Measurements from ENCODE around the gene MARCKS.

Gene MARCKS

DNA sequence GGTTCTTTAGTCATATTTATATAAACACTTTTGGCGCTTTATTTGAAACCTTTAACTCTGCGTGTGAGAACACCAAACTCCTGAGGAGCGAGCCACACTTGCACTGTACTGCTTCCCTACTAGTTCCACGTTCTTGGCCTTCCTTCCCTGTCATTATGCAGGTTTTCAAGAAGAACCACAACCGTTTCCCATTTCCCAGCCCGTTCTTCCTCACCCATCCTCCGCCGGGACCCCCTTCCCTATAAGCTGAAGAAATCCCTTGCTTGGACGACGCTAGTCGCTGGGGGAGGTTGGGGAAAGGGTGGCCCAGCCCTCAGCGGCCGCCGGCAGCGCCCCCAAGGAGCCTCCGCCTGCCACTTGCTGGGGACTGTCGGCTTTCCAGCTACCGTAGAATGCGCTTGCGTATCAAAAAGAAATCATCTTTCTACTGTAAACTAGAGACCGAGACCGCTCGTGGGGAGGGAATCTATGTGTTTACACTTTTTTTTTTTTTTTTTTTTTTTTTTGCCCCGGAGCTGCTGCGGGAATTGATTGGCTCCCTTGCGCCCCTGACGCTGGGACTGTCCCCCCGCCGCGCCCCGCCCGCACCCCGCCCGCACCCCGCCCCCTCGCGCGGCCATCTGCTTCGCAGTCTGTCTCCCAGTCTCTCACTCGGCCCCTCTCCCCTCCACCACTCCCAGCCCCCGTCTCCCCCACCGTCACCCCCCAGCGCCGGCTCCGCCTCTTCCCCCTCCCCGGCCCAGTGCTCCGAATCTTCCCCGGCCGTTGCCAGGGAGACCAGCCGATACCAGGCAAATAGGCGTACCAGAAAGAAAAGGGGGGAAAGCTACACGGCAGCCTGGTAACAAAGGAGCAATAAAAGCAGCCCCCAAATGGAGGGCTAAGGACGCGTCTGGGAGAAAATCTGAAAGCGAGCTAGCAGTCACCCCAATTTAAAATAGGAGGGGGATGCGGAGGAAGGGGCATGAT lies 2.3 kb upstream of the MARCKS start:
- DNase-seq = peak; percentile 85 to 86

DNA sequence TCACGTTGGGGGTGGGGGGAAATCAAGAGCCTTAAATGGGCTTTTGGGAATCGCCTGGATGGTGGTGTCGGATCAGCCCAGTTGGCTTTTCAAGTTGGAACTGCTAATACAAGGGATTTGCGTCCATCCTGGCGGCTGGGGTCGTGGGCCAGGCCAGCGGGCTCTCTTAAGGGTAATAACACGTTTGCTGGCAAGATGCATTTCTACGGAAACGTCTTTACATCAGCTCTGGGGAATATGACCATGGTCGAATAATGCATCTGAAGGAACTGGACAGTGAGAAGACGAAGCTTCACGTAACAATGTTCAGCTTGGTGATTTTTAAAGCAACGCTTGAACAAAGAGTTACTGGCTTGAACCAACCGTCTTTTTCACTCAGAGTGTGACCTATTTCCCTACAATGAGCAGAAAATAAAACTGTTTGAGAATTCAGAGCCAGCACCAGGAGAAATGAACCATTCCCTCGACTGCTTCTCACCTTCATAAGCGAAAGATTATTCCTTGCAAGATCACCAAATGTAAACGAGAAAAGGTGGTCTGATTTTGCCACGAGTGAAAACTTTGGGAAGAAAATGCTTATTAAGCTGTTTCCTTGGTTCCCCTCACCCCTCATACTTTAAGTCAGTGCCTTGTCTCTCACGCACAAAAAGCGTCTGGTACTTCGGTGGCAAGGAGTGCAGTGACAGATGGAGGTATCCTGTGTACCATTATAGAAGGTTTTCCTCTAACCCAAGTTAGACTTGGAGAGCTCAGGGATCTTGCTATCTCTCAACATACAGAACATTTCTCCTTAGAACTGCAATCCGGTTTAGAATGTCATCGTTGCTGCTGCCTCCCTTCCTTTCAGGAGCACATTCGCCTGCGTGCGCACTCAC lies 1.4 kb upstream of the MARCKS start:
- peak; percentile 48 to 69 for DNase-seq

DNA sequence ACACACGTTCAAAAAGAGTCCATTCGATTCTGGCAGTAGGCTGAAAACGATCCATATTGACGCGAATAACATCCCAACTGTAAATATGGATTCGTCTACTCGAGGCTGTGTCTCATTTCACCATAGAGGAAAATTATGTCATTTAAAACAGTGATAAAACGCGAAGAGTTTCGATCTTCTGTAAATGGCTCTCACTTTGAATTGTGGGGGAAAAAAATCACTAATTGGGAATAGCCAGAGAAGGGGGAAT lies 845 bp upstream of the MARCKS start:
- no peak for DNase-seq

DNA sequence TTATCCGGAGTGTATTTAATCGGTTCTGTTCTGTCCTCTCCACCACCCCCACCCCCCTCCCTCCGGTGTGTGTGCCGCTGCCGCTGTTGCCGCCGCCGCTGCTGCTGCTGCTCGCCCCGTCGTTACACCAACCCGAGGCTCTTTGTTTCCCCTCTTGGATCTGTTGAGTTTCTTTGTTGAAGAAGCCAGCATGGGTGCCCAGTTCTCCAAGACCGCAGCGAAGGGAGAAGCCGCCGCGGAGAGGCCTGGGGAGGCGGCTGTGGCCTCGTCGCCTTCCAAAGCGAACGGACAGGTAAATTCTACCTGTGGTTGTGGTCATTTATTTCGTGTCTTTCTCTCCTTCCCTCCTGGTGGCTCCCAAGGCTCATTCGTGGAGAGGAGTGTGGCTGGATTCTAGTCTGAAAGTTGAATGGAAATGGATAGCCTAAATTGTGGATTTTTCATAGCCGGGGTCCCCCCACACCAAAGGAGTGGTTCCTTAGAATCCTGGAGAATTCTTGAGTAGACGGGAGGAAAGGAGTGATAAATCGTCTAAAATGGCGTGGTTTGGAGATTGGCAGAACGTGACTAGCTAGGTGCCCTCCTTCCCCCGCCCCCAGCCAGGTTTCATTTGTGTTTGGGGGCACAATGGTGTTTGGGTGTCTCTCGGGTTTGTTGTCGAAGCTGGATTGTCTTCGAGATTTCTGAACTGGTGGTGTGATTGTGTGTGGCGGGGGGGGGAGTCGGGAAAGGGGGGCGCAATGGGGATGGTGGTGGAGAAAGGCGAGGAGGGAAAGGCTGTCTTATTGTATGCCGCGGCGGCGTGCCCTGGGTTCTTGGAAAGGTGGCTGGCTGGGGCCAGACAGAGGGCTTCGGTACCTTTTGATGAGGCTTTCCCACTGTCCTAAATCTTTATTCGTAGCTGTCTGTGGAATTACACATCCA lies 673 bp downstream of the MARCKS start:
- DNase-seq = peak in 1 of 2 experiments; percentile 11

DNA sequence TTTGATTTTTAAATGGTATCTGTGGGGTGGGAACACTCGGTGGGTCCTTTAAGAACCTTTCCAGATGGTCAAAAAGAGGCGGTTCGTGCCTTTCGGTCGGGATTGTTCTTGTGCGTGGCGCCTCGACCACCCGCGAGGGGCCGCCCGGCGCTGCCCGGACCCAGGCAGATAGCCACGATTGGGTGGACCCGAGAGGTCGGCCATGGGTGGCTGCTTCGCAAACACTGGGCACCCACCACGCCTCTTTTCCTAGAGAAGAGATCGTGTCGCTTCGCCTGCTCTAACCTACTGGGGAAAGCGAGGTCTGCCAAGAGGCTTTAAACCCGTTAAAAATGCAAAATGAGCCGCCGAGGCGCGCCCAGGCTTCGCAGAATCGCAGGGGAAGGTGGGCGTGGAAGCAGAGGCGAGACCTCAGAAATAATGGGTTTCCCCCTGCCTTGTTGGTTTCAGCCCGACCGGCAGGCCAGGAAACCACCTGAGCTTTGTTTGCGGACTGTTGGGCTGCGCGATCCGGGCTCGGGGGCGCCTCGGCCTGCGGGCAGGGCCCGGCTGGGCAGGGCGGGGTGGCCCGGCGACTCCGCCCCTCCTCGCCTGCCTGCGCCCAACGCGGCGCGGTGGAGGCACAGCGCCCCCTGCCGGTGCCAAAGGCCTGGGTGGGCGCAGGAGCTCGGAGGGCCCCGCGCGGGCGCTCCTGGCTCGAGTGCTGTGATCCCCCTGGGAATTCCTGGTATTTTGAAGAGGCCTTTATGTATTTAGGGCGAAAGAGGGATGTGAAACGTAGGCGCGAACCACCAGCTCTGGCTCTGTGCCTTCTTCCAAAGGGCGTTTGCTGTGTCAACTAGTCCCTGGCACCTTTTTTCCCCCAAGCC lies 1.6 kb downstream of the MARCKS start:
- peak; percentile 86 to 90 for DNase-seq

DNA sequence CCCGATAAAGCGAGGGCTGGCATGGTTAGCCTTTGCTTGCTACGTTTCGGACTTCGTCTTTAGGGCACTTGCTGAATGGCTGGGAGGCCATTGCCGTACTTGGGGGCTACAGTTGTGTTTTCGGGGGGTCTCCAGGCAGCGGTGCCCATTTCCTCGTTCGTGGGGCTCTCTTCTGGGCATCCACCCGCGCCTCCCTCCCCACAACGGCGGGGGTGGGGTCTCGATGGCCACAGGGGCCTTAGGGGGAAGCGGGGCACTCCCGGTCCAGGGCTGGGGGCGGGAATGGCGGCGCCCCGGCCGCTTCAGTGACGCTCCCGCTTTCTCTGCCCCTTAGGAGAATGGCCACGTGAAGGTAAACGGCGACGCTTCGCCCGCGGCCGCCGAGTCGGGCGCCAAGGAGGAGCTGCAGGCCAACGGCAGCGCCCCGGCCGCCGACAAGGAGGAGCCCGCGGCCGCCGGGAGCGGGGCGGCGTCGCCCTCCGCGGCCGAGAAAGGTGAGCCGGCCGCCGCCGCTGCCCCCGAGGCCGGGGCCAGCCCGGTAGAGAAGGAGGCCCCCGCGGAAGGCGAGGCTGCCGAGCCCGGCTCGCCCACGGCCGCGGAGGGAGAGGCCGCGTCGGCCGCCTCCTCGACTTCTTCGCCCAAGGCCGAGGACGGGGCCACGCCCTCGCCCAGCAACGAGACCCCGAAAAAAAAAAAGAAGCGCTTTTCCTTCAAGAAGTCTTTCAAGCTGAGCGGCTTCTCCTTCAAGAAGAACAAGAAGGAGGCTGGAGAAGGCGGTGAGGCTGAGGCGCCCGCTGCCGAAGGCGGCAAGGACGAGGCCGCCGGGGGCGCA lies 2.4 kb downstream of the MARCKS start:
- DNase-seq = no peak

DNA sequence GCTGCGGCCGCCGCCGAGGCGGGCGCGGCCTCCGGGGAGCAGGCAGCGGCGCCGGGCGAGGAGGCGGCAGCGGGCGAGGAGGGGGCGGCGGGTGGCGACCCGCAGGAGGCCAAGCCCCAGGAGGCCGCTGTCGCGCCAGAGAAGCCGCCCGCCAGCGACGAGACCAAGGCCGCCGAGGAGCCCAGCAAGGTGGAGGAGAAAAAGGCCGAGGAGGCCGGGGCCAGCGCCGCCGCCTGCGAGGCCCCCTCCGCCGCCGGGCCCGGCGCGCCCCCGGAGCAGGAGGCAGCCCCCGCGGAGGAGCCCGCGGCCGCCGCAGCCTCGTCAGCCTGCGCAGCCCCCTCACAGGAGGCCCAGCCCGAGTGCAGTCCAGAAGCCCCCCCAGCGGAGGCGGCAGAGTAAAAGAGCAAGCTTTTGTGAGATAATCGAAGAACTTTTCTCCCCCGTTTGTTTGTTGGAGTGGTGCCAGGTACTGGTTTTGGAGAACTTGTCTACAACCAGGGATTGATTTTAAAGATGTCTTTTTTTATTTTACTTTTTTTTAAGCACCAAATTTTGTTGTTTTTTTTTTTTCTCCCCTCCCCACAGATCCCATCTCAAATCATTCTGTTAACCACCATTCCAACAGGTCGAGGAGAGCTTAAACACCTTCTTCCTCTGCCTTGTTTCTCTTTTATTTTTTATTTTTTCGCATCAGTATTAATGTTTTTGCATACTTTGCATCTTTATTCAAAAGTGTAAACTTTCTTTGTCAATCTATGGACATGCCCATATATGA lies 3.2 kb downstream of the MARCKS start:
- no peak for DNase-seq

DNA sequence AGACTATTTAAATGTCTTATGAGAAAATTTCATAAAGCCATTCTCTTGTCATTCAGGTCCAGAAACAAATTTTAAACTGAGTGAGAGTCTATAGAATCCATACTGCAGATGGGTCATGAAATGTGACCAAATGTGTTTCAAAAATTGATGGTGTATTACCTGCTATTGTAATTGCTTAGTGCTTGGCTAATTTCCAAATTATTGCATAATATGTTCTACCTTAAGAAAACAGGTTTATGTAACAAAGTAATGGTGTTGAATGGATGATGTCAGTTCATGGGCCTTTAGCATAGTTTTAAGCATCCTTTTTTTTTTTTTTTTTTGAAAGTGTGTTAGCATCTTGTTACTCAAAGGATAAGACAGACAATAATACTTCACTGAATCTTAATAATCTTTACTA lies 5.0 kb downstream of the MARCKS start:
- no peak for DNase-seq

DNA sequence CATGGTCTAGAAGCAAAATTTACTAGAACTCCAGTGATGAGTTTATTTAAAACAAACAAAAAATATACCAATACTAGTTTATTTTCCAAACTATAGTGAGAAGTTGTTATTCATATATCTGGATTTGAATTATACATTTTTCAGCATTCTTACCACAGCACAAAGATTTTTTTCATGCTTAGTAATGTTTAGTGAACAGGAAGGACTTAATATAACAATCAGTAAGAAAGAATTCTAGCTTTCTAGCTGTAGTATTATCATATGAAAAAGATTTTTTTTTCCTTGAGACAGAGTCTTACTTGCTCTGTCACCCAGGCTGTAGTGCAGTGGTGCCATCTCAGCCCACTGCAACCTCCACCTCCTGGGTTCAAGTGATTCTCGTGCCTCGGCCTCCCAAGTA lies 13.8 kb downstream of the MARCKS start:
- no peak for DNase-seq

DNA sequence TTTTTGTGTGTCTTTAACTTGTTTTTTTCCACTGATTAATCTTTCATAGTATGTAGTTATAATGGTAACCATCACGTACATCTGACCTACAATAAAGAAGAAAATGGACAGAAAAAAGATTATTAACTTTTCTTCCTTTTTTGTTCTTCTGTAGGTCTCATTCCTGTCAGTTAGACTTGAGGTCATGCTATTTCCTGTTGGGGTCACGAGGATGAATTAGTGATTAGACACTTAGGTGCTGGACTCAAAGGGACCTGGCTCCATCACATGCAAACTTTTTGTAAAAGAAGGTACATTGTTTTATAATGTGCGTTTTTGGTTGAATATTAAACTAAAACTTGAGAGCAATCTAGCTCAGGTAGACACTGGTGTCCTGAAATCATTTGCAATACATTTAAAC lies 14.8 kb downstream of the MARCKS start:
- DNase-seq = no peak

DNA sequence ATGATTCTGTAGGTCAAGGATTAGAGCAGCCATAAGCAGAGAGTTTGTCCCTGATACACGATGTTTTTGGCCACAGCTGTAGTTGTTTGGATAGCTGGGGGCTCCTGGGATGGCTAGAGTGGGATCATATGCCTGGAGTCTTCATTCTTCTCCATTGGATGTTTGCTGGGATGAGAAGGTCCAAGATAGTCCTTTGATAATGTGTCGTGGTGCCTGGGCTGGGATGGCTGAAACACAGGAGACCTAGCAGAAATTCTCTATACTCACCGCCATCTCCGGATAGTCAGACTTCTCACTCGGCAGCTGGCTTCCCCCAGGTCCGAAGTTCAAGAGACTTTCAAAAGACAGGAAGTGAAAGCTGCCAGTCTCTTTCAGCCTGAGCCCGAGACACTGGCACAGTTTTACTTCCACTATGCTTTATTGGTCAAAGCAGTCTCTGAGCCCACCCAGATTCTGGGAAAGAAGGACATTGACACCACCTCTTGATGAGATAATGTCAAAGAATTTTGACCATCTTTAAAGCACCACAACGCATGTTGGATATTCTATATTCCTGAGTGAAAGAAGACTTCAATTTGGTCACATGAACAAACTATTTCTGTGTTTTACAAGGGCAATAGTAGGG lies 16.0 kb downstream of the MARCKS start:
- no peak for DNase-seq

DNA sequence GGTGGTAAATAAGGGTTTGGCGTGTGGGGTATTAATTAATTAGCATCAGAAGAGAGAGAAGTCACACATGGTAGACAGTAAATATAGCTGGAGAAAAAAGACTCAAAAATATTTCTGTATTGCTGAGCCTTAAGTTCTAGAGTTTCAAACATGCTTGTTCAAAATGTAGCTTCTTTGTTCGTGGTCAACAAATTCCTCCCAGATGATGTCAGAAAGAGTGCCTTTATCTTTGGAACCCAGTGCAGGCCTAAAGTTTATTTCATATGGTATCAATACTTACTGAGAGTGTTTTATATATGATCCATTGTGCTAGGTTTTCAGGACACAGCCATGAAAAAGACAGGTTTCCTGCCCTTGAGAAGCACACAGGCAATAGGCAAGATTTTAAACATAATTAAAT lies 18.3 kb downstream of the MARCKS start:
- no peak for DNase-seq

DNA sequence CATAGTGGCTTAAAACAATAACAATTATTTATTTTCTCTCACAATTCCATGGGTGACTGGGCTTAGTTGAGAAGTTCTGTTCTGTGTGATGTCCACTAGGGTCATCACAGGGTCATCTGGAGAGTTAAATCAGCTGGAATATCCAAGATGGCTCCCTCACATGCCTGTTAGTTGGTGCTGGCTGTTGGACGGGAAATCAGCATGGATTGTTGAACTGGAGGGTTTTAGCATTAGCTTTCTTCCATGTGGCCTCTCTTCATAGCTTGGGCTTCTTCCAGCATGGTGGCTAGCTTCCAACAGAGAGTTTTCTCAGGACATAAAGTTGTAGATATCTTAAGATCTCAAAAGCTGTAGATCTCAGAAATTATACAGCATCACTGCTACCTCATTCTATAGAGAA lies 19.6 kb downstream of the MARCKS start:
- no peak for DNase-seq

DNA sequence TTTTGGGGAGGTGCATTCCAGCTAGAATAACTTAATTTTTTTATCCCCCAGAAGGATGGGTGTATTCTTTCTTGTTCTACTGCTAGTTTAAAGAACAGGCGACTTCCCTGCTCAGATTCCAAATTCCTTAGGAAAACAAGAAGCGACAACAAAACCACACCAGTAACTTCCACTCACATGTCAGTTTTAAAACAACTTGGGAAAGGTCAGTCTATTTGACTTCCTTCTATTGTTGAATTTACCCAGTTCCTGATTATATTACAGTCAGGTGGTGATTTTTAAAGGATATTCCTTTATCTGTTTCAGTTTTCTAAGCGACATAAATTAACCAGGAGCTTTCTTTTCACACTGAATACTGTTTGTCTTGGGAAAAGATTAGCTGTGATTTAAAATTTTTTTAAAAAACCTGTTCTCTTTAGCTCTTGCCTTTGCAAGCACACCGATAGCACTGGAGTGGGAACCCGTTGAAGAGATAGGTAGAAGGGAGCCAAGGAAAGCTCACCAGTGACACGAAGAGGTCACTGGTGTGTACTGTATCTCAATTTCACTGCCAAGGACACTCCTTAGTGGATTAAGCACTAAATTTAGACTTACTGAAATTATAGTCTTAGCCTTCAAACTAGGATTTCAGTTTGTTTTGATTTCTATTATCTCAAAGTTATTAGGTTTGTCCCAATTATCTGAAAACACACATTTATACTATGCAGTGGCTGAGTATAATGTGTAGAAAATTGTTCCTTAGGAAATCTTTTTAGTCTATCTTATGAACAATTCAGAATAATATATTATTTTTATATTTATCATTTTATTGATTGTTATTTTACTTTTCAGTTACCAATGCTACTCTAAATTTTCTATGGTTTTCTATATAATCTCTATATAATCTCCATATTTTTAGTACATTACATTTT lies 22.3 kb downstream of the MARCKS start:
- DNase-seq = peak; percentile 67 to 77

DNA sequence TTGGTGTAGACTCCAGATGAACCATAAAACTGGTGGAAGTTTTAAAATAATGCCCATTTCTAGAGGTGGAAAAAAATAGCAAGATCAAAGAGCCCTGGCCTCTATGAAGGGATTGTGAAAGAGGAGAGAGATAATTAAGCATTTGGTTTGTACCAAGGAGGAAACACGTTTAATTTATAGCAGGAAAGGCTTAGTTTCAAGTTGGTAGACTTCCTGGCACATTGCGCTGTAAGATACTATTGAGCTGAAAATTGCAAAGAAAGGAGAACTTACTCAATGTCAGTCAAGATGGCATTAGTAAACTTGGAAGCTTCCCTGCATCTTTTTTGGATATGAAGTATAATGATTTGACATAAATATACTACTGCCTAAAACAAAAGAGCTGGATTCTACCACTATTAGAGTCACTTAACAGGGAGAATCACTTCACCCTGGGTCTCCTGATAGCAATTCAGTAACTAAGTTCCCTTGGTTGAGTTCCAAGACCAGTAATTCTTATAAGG lies 24.4 kb downstream of the MARCKS start:
- DNase-seq = no peak

DNA sequence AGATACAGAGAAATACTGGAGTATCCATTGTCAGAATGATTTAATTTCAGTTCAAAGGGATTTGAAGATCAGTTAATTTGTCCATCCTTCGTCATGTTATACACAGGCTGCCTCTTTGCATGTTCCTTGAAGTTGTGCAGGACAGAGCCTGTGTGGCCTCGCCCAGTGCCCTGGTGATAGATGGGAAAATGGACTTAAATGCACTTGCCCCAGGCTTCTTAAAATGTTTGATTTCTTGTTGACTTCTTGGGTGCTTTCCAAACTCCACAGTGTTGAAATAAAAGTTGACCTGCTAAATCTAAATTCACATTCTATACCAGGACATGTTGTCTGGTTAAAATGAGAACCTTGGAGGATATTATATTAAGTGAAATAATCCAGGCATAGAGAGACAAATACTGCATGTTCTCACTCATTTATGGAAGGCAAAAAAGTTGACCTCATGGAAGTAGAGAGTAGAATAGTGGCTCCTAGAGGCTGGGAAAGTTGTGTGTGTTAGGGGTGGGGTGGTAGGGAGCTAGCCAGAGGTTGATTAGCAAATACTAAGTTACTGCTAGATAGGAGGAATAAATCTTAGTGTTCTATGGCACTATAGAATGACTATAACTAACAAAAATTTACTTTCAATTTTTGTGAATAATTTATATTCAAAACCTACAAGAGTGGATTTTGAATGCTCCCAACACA lies 25.3 kb downstream of the MARCKS start:
- DNase-seq = no peak

DNA sequence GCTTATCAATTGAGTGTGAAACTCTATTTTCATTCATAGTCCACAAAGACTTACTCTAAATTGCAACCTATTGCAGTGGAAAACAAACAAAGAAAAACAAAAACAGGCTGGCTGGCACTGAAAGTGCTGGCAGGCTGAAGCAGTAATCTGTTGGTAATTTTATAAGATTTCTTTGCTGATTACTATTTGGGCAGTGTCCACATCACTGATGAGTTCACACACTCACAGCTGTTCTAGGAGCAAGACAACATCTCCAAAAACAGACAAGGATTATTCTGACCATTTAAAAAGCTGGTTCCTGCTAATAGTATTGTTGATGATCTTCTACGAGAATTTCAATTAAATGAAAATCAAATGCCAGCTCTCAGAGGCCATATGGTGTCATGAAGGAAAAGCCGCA lies 26.9 kb downstream of the MARCKS start:
- no peak for DNase-seq

DNA sequence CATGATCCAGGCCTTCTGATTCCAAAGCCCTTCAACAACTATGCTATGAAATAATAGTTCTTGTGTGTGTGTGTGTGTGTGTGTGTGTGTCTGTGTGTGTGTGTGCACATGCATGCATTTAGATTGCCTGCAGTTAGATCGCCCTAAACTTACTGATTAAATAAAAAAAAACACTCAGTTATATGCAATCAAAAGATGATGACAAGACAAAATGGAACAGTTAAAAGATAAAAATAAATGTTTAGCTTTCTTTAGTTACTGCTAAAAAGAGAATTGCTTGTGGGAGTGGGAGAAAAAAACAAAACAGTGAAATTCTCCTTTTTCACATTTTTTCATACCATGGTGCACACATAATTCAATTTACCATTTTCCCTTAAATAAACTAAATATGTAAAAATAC lies 29.4 kb downstream of the MARCKS start:
- DNase-seq = no peak
